AG08395 (cell line): ENCODE measurements around the gene RSPH3.
"Not testable (repeated sequence)": the region's sequence is repeated elsewhere in the genome, so short reads cannot be mapped to it uniquely, and the experiment has no call there.

Experiments
- DNase-seq: peaks from one replicate; pipeline ENCODE4 v3.0.0; 2012; ENCODE audit warnings: mixed read lengths, low spot score

The RSPH3 gene

DNA sequence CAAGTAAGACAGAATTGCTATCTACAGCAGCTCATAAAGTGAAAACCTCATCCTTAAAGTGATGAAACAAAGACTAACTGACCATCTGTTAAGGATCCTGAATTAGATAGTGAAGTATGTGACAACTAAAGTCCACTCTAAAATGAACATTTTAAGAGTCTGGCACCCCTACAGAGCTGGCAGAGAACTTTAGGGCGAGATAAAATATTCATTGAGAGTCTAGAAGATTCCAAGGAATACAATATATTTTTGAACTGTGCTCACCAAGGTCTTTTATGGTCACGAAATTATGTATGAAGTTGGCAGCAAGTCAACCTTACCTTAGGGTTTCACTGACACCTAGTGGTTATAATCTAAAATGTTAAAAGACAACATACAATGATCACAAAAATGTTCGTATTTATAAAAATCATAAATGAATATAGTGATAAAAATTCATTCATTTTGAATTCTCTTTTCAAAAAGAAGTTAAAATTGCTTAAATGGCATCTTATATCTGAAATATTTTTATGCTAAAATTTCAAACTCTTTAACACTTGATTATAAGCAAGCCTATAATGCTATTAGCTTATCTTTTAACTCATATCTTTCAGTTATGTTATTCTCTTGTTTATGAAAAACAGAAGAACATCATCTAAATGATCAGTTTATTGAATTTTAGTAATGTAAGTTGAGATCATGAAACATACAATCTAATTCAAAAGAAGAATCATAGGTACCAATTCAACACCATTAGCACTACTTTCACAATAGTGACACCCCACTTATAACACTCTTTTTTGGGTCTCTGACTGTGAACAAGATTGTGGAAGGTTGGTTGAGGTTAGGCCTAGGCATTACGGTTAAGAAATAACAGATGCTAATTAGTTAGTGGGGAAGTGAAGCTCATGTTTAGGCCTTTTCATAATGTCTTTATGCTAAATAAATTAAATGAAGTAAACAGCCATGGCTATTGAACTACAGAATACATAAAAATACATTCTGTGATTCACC lies 27.5 kb downstream of the RSPH3 start:
- peak; percentile 59 for DNase-seq

DNA sequence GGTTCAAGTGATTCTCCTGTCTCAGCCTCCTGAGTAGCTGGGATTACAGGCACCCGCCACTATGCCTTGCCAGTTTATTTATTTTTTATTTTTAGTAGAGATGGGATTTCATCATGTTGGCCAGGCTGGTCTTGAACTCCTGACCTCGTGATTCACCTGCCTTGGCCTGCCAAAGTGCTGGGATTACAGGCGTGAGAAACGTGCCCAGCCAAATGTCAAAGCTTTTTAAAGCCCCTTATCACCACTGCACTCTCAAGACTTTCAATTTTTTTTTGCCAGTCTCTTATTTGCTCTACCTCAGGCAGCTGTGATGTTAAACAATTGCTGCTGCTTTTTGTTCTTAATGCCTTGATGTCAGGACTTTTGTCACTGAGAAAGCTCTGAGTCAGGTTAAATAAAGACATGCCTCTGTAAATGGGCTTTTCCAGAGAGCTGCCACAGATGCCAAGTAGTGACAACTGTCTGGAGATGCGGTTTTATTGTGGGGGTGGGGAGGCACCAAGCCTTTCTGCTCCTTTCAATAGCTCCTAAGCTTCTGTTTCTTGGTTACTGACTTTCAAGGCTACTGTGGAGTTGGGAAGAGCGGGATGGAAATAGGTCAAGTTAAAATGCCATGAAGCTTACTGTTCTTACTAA lies 29.2 kb downstream of the RSPH3 start:
- DNase-seq = no peak

DNA sequence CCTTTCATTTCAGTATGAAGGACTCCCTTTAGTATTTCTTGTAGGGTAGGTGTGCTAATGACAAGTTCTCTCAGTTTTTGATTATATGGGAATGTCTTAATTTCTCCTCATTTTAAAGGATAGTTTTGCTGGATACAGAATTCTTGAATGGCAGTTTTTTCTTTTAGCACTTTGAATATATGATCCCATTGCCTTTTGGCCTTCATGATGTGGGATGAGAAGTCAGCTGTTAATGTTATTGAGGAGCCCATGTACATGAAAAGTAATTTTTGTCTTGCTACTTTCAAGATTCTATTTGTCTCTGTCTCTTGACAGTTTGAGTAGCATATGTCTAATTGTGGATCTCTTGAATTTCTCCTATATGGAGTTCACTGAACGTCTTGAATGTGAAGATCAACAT lies 30.9 kb downstream of the RSPH3 start:
- no peak for DNase-seq

DNA sequence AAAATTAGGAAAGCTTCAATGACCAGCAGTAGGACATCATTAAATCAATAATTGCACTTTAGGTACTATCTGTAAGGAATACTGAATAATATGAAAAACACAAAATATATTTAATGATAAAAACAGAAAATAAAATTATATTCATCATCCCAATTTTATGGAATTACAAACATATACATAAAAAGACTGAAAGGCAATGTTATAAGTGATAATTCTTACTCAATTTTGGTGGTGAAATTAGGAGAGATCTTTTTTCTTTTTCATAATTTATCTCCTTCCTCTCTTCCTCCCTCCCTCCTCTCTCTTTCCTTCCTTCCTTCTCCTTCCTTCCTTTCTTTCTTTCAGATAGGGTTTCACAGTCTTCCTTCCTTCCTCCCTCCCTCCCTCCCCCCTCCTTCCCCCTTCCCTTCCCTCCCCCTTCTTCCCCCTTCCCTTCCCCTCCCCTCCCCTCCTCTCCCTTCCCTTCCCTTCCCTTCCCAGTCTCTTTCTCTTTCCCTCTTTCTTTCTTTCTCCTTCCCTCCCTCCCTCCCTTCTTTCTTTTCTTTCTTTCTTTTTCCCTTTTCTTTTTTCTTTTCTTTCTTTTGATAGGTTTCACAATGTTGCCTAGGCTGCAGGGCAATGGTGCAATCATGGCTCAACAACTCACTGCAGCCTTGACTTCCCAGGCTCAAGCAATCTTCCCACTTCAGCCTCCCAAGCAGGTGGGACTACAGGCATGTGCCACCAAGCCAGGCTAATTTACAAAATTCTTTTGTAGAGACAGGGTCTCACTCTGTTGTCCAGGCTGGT lies 36.8 kb downstream of the RSPH3 start:
- DNase-seq = no peak

DNA sequence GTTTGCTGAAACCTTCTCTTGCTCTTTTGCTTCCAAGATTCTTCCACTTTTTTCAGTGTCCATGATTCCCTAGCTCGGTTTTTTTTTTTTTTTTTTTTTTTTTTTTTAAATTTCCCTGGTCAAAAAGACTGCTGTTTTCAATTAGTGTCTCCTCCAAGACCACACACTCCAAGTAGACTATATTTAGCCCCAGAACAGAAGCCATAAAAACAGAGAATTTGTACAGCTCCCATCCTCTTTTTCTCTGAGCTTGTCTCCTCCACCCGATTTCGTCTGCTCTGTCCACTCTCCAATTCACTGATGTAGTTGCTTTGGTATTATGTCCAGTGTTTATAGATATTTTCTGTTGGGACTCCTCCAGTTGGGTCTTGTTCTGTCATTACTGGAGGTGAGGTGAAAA lies 37.6 kb downstream of the RSPH3 start:
- DNase-seq = peak; percentile 63

DNA sequence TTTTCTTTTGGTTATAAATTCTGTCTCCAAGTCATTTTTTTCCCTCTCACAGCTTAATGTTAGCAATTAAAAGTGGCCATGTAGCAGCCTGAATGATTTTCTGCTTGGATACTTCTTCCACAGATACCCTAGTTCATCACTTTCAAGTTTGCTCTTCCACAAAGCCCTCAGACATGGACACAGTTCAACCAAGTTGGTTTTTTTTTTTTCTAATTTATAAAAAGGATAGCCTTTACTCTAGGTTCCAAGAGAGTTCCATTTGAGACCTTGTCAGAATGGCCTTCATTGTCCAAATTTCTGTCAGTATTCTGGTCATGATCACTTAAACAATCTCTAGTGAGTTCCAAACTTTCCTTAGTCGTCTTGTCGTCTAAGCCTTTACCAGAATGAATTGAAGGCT lies 40.0 kb downstream of the RSPH3 start:
- DNase-seq = no peak

DNA sequence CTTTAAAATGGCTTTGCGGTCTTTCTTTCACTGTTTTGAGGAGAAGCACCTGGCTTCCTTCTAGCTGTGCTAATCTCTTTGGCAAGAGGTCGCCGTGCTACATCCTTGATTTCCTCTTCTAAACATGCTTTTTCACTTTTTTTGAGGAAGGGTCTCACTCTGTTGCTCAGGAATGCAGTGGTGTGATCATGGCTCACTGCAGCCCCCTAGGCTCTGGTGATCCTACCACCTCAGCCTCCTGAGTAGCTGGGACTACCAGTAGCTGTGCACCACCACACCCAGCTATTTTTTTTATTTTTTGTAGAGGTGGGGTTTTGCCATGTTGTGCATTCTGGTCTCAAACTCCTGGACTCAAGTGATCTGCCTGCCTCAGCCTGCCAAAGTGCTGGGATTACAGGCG lies 40.5 kb downstream of the RSPH3 start:
- no peak for DNase-seq

DNA sequence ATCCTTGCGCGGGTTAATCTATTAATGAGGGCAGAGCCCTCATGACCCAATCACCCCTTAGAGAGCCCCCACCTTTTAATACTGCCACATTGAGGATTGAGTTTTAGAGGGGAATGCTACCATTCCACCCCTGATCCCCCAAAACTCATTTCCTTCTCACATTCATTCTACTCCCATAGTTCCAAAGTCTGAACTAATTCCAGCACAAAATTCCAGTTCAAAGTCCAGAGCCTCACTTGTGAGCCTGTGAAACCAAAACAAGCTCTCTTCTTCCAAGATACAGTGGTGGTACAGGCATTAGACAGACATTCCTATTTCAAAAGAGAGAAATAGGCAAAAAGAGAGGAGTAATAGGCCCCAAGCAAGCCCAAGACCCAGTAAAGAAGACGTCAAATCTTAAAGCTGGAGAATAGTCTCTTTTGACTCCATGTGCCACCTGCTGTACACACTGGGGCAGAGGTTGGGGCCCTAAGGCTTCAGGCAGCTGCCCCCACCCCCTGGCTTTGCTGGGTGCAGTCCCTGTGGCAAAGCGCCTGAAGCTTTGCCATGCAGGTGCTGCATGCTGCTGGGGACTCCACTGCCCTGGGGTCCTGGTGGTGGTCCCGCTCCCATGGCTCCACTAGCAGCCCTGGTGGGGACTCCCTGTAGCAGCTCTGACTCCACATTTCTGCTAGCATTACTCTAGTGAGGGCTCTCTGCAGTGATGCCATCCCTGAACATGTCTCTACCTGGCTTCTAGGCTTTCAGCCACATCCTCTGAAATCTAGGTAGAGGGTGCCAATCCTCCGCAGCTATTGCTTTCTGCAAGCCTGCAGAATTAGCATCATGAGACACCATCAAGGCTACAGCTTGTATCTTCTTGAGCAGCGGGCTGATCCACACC lies 41.3 kb downstream of the RSPH3 start:
- no peak for DNase-seq

DNA sequence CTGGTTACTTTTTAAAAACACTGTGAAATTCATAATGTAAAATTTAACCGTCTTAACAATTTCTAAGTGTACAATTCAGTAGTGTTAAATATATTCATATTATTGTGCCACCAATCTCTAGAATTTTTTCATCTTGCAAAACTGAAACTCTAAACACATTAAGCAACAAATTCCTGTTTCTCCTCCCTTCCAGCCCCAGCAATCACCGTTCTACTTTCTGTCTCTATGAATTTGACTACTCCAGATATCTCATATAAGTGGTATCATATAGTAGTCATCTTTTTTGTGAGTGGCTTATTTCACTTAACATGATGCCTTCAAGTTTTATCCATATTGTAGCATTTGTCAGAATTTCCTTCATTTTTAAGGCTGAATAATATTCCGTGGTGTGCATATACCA lies 44.7 kb downstream of the RSPH3 start:
- DNase-seq = no peak

DNA sequence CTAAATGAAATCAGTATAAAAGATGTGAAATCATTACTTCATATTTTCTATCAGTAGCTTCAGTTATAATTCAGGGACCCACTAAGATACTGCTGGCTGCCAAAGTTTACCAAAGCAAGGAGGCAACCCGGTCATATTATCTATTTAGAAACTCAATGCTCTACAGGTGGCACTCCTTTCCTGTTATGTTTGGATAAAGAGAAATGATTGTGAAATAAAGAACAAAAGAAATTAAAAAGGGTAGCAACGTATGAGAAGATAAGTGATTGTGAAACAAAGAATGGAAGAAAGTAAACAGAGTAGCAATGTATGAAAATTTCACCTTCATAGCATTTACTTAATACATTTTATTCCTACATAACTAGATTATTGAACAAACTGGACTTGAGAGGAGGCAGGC lies 45.2 kb downstream of the RSPH3 start:
- no peak for DNase-seq

DNA sequence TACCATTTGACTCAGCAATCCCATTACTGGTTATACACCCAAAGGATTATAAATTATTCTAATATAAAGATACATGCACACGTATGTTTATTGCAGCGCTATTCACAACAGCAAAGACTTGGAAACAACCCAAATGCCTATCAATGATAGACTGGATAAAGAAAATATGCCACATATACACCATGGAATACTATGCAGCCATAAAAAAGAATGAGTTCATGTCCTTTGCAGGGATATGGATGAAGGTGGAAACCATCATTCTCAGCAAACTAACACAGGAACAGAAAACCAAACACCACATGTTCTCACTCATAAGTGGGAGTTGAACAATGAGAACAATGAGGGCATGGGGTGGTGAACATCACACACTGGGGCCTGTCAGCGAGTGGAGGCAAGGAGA lies 48.0 kb downstream of the RSPH3 start:
- DNase-seq = not testable (repeated sequence)

DNA sequence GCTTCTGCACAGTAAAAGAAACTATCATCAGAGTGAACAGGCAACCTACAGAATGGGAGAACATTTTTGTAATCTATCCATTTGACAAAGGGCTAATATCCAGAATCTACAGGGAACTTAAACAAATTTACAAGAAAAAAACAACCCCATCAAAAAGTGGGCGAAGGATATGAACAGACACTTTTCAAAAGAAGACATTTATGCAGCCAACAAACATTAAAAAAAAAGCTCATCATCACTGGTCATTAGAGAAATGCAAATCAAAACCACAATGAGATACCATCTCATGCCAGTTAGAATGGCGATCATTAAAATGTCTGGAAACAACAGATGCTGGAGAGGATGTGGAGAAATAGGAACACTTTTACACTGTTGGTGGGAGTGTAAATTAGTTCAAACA lies 48.4 kb downstream of the RSPH3 start:
- DNase-seq = not testable (repeated sequence)

DNA sequence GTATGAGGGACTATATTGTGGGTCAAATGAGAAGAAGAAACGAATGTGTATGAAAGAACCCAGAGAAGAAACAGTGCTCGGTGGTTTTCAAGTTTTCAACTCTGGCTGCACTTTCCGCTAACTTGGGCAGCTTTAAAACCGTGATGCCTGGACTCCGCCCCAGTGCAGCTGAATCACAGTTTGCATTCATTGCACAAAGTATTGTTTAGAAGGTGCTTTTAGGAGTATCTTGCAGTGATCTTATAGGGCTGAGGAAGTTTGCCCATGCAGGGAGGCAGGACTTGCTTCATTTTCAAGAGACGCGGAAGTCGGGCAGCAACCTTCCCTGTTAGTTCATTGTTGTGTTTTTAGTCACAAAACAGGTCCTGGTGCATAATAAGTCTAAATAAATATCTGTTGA lies 52.7 kb downstream of the RSPH3 start:
- DNase-seq = no peak

DNA sequence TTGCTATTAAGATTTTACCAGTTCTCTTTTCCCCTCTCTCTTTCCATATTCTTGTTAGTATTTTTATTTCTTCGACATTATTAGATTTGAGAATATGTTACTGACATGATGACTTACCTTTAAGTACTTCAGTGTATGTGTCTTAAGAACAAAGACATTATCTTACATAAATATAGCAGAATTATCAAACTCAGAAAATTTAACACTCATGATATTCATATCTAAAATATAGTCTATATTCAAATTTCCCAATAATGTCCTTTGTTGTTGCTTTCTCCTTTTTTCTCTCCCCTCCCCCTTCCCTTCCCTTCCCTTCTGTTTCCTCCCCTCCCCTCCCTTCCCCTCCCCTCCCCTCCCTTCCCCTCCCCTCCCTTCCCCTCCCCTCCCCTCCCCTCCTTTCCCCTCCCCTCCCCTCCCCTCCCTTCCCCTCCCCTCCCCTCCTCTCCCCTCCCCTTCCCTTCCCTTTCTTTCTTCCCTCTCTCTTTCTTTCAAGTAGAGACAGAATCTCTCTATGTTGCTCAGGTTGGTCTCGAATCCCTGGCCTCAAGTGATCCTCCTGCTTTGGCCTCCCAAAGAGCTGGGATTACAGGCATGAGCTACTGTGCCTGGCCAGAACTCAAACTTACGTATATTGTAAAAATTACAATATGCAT lies 56.5 kb downstream of the RSPH3 start:
- DNase-seq = no peak

DNA sequence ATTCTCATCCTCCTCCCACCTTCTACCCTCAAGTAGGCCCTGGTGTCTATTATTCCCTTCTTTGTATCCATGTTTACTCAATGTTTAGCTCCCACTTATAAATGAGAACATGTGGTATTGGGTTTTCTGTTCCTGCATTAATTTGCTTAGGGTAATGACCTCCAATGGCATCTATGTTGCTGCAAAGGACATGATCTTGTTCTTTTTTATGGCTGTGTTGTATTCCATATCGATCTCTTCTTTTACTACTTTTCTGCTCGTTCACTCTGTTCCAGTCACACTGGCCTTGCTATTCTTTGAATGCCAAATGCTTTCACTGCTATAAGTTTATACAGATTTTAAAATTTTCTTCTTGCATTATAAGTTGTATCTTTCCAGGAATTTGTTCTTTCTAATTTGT lies 57.7 kb downstream of the RSPH3 start:
- DNase-seq = no peak

DNA sequence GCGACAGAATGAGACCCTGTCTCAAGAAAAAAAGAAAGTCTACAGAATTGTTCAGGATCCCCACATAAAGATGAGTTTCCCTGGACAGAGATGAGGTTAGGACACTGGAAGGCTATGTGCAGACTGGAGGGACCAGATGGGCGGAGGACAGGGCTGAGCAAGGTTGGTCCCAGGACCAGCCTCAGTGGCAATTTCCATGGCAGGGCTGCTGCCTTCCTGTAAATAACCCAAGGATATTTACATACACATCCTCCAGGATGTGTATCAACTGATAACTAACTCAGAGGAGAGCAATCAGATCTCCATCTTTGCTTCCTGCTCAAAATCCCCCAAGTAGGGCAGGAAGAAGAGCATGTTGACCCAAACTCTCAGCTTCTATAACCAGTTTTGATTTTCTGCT lies 58.8 kb downstream of the RSPH3 start:
- DNase-seq = no peak

DNA sequence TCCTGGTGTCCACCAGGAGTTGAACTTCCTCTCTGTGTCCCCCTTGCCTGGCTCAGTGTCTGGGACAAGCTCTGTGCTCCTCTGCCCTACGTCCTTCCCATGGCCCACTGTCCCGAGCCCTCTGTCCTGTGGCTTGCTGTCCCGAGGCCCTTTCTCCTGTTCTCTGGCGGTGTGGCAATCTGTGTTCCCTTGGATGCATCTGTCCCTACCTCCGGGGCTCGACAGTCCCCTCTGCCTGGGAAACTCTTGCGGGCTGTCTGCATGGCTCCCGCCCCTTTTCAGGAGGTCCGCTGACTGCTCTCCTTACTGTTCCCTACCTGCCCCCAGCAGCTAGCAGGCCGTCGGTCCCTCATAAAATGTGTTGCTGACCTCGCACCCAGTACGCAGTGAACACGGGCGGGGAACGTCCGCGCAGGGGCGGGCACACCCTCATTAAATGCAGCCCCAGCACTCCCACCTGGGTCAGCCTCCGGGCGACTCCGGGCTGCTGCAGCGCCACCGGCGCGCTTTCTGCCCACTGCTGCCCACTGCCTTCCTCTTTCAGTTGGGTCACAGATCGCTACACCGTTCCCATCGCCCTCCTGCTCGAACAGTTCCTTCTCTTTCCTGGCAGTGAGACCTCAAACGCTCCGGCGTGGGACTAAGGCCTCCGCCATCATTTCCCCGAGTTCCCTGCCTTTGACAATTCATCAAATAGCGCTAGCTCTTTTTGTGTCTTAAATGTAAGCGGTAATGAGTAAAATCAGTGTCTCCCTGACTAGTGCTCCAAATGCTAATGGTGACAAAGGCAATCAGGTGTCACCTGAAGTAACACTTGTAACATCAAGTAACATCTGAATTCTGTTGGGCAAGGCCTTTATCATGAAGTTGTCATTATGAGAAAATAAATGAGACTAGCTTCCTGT lies 60.5 kb downstream of the RSPH3 start:
- no peak for DNase-seq

DNA sequence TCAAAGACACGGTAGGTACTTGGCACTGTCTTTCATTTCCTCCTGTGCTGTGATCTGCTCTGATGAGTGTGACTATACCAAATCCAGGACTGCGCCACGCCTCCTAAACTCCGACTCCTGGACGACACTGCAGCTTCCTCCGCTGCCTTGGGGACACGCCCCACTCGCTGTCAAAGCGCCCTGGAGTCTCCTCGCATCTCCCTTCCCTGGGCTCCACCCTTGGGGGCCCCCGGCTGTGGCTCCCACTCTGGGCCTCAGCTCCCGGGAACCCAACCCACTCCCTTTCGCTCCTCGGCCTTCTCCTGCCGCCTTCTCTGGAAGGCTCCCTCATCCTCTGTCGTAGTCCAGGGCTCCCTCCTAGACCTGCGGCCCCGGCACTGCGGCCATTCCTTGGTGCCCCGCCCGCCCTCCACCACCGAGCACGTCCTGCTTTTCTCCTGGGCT lies 61.2 kb downstream of the RSPH3 start:
- peak; percentile 55 for DNase-seq

DNA sequence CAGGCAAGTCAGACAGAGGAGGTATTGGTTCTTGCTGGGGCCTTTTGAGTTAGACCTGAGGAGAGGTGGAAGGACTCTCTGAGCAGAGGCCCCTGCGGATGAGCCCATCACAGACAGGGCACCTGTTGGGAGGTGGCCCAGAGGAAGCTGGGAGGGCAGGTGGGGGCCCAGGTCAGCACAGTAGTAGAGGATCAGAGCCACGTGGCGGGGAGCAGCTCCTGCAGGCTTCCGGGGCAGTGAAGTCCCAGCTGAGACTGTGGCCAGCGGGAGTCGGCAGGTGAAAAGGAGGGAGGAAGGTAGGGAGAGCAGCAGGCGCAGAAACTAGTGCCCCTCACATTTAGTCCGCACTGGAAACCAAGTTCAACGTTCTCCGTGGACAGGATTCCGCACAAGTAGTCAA lies 61.8 kb downstream of the RSPH3 start:
- DNase-seq = no peak

DNA sequence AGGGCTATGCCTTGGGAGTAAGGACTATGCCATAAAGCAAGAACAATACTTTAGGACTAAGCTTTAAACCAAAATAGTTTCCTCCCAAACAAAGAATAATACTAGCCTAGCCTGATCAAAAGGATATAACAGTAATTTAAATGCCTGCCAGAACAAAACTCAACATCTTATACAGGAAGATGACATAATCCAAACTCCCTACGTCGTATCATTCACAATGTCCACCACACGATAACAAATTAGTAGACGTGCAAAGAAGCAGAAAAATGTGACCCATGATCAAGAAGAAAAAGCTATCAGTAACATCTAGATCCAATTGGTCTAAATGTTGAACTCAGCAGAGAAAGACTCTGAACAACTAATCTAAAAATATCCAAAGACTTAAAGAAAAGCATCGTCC lies 65.8 kb downstream of the RSPH3 start:
- no peak for DNase-seq
